Measurements from ENCODE around the gene MAMLD1. TPM values are rescaled to one million over a fixed set of nuclear protein-coding genes. Genes with fewer than 3 reads are reported as not detected.

MAMLD1 gene
- total and polyA plus RNA-seq, 2 experiments from 2014 or later: 4.1 to 9.0 TPM

GRCh38 chrX:150361777-150362351 lies 1.3 kb upstream of the MAMLD1 start:
- no peaks in the 10 kb centered on the region for H3K36me3 ChIP-seq (ENCODE audit: low read depth)
- DNase-seq: peak; percentile 66
- H3K27ac ChIP-seq: no peak overlapping the region
- H3K4me1 ChIP-seq (ENCODE audit: insufficient read depth): no peaks in the 10 kb centered on the region; the same call in 1 of the 2 replicates
- 2 to 3% methylated on average over 10 to 23 of the region's 37 CpGs for WGBS, 2 experiments (ENCODE audit: low coverage in 1 of 2, low lambda C conversion rate in 2 of 2, missing lambda C conversion rate in 2 of 2)
- no peaks in the 10 kb centered on the region for H4K20me1 ChIP-seq (ENCODE audit: insufficient read depth)
- no peaks in the 10 kb centered on the region for H3K9me3 ChIP-seq (ENCODE audit: low read depth)
- TF ChIP-seq EZH2phosphoT487 (IDR thresholded peaks at IDR 0.05; ENCODE audit: insufficient read depth, low read depth) (no peak), EZH2 (IDR thresholded peaks at IDR 0.05; ENCODE audit: insufficient read depth, poor library complexity, severe bottlenecking) (no peak)
- H3K4me2 ChIP-seq (ENCODE audit: unreplicated experiment): peak overlapping the region; percentile 89
- H2AFZ ChIP-seq: peak overlapping the region; percentile 89; the same call in 1 of the 2 replicates
- H3K4me3 ChIP-seq: peak overlapping the region; percentile 89
- H3K9ac ChIP-seq: peak overlapping the region; percentile 85
- H3K79me2 ChIP-seq (ENCODE audit: insufficient read depth): peaks cover 15% of the 10 kb centered on the region
- H3K9me2 ChIP-seq (ENCODE audit: insufficient read depth): no peaks in the 10 kb centered on the region
- in situ Hi-C loops (cut with MboI): loop anchor here (25.0 kb wide), 1 partner anchor 400 kb away; no protein-coding TSS in a partner anchor
- peaks cover 9% of the 10 kb centered on the region; the same call in 1 of the 2 replicates for H3F3A ChIP-seq (ENCODE audit: insufficient read depth)
- no peaks in the 10 kb centered on the region for H3K27me3 ChIP-seq (replicated peaks; ENCODE audit: insufficient read depth)

- Histone ChIP-seq H3K4me2 (ENCODE audit: unreplicated experiment) (peak overlapping the region; percentile 89), H3K9ac (peak overlapping the region; percentile 85), H3F3A (ENCODE audit: insufficient read depth) (peaks cover 9% of the 10 kb centered on the region; the same call in 1 of the 2 replicates), H3K36me3 (ENCODE audit: low read depth) (no peaks in the 10 kb centered on the region), H2AFZ (peak overlapping the region; percentile 89), H4K20me1 (ENCODE audit: insufficient read depth) (no peaks in the 10 kb centered on the region), H3K79me2 (ENCODE audit: insufficient read depth) (peaks cover 21% of the 10 kb centered on the region), H3K27me3 (replicated peaks; ENCODE audit: insufficient read depth) (no peaks in the 10 kb centered on the region), H3K4me3 (peak overlapping the region; percentile 89), H3K27ac (peak overlapping the region; percentile 63), H3K9me2 (ENCODE audit: insufficient read depth) (no peaks in the 10 kb centered on the region), H3K9me3 (ENCODE audit: low read depth) (no peaks in the 10 kb centered on the region), H3K4me1 (ENCODE audit: insufficient read depth) (no peaks in the 10 kb centered on the region; the same call in 1 of the 2 replicates)
- WGBS, 2 experiments (ENCODE audit: low coverage in 1 of 2, low lambda C conversion rate in 2 of 2, missing lambda C conversion rate in 2 of 2): 1% methylated on average over 41 of the region's 67 CpGs; no CpG with 5 or more reads in 1 of the 2 experiments
- in situ Hi-C loops (cut with MboI): loop anchor here (25.0 kb wide), 1 partner anchor 401 kb away; no protein-coding TSS in a partner anchor
- no peak for TF ChIP-seq EZH2 (IDR thresholded peaks at IDR 0.05; ENCODE audit: insufficient read depth, poor library complexity, severe bottlenecking)
- peak; percentile 76 for DNase-seq
These were observed 637 bp downstream of the MAMLD1 start for GRCh38 chrX:150363561-150364346.

GRCh38 chrX:150364347-150365050 lies 1.4 kb downstream of the MAMLD1 start:
- peaks cover 27% of the 10 kb centered on the region for H3K79me2 ChIP-seq (ENCODE audit: insufficient read depth)
- peaks cover 9% of the 10 kb centered on the region; the same call in 1 of the 2 replicates for H3F3A ChIP-seq (ENCODE audit: insufficient read depth)
- no peaks in the 10 kb centered on the region; the same call in 1 of the 2 replicates for H3K4me1 ChIP-seq (ENCODE audit: insufficient read depth)
- in situ Hi-C loops (cut with MboI): loop anchor here (25.0 kb wide), 1 partner anchor 402 kb away; no protein-coding TSS in a partner anchor
- H3K36me3 ChIP-seq (ENCODE audit: low read depth): no peaks in the 10 kb centered on the region
- peak; percentile 54 for DNase-seq
- peak overlapping the region; percentile 63 for H3K27ac ChIP-seq
- H3K9me3 ChIP-seq (ENCODE audit: low read depth): no peaks in the 10 kb centered on the region
- H3K9ac ChIP-seq: peak overlapping the region; percentile 85
- H4K20me1 ChIP-seq (ENCODE audit: insufficient read depth): no peaks in the 10 kb centered on the region
- peak overlapping the region; percentile 89 for H2AFZ ChIP-seq
- WGBS, 2 experiments (ENCODE audit: low coverage in 1 of 2, low lambda C conversion rate in 2 of 2, missing lambda C conversion rate in 2 of 2): 0% methylated on average over 13 to 16 of the region's 66 CpGs
- no peaks in the 10 kb centered on the region for H3K9me2 ChIP-seq (ENCODE audit: insufficient read depth)
- no peaks in the 10 kb centered on the region for H3K27me3 ChIP-seq (replicated peaks; ENCODE audit: insufficient read depth)
- peak overlapping the region; percentile 89 for H3K4me3 ChIP-seq
- peak overlapping the region; percentile 89 for H3K4me2 ChIP-seq (ENCODE audit: unreplicated experiment)
- TF ChIP-seq EZH2 (IDR thresholded peaks at IDR 0.05; ENCODE audit: insufficient read depth, poor library complexity, severe bottlenecking) (no peak), EZH2phosphoT487 (IDR thresholded peaks at IDR 0.05; ENCODE audit: insufficient read depth, low read depth) (no peak)
